ENCODE results near the gene EVI2B.
A peak's percentile ranks its signal among the peaks of the same experiment; 100 is the strongest.

Gene EVI2B

GRCh38 chr17:31329221-31329620, 15.4 kb upstream of the EVI2B start:
- H3K4me3 ChIP-seq (ENCODE audit: low read depth, low read length) = no peak overlapping the region
- TF ChIP-seq CTCF (IDR thresholded peaks at IDR 0.05; ENCODE audit: borderline replicate concordance, insufficient read depth, low read depth, low read length) = no peak

GRCh38 chr17:31328160-31328535, 14.3 kb upstream of the EVI2B start:
- no peak overlapping the region for H3K4me3 ChIP-seq (ENCODE audit: low read depth, low read length)
- no peak for TF ChIP-seq CTCF (IDR thresholded peaks at IDR 0.05; ENCODE audit: borderline replicate concordance, insufficient read depth, low read depth, low read length)

- H3K4me3 ChIP-seq (ENCODE audit: low read depth, low read length) = no peak overlapping the region
- no peak for TF ChIP-seq CTCF (IDR thresholded peaks at IDR 0.05; ENCODE audit: borderline replicate concordance, insufficient read depth, low read depth, low read length)
These were observed 13.8 kb upstream of the EVI2B start for GRCh38 chr17:31327534-31328159.

- no peak overlapping the region for H3K4me3 ChIP-seq (ENCODE audit: low read depth, low read length)
- no peak for TF ChIP-seq CTCF (IDR thresholded peaks at IDR 0.05; ENCODE audit: borderline replicate concordance, insufficient read depth, low read depth, low read length)
These were observed 9.7 kb upstream of the EVI2B start for GRCh38 chr17:31323551-31323950.

DNA sequence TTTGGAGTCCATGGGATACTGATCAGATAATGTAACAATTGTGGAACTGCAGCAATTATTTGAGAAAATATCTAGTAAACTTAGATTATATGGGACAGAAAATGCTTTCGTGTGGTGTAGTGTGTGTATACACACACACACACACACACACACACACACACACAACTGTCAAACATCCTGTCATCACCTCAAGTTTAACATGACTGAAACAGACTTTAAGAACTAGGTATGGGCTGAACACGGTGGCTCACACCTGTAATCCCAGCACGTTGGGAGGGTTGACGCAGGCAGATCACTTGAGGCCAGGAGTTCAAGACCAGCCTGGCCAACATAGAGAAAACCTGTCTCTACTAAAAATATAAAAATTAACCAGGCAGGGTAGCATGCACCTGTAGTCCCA, 8.1 kb upstream of the EVI2B start:
- no peak overlapping the region for H3K4me3 ChIP-seq (ENCODE audit: low read depth, low read length)
- no peak for TF ChIP-seq CTCF (IDR thresholded peaks at IDR 0.05; ENCODE audit: borderline replicate concordance, insufficient read depth, low read depth, low read length)

DNA sequence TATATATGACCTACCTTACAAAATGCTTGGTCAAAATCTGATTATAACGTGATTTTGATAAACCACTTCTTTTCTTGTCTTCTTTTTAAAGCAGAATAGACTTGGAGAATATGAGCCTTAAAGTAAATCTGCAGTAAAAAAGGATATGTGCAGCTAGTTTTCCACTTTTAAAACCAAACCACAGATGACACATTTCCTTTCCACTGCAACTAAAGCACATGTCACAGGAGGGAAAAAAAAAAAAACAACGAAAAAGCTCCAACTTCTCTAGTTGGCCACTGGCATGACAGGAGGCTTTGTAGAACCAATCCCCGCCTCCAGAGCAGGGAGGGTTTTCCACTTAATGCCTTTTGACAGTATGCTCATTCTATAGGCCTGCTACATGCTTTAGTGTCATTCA, 7.6 kb upstream of the EVI2B start, which contains the start of gene EVI2A:
Gene EVI2A (minus strand): TSS at position 142 of the 400 bp plus-strand sequence. CDS start 2,609 bp downstream, outside the sequence.
- peak within 1 kb of the TSS; percentile 48 for H3K4me3 ChIP-seq (ENCODE audit: low read depth, low read length)
- TF ChIP-seq CTCF (IDR thresholded peaks at IDR 0.05; ENCODE audit: borderline replicate concordance, insufficient read depth, low read depth, low read length) = no peak

DNA sequence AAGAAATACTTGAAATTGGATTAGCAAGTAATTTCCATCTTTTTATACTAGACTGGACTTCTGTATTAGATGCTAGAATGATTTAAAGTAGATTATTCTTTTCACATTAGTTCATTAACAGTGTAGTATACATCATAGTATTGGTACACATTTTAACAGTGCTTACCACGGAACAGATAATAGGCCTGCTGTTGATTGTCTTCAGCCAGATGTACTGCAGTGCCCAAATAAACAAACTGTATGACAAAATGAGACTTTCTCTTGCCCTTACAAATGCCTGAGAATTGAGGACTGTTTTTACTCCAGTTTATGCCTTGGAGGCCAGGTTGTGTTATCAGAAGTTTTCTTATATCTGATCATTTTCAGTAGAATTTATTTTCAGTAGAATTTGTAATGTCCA, 6.9 kb upstream of the EVI2B start:
- no peak for TF ChIP-seq CTCF (IDR thresholded peaks at IDR 0.05; ENCODE audit: borderline replicate concordance, insufficient read depth, low read depth, low read length)
- peak overlapping the region; percentile 48 for H3K4me3 ChIP-seq (ENCODE audit: low read depth, low read length)
